Measurements from ENCODE around the gene L3HYPDH. TPM values are rescaled to one million over a fixed set of nuclear protein-coding genes. Genes with fewer than 3 reads are reported as not detected.
"Not testable (repeated sequence)": the region's sequence is repeated elsewhere in the genome, so short reads cannot be mapped to it uniquely, and the experiment has no call there.

L3HYPDH gene
- total RNA-seq, 1 donor from 2014 or later: 21.1 TPM

- DNase-seq (ENCODE audit: low read depth): no peak
- no peak for TF ChIP-seq CTCF (IDR thresholded peaks at IDR 0.05; ENCODE audit: insufficient read depth, low read length, poor library complexity, severe bottlenecking)
- Histone ChIP-seq H3K27me3 (ENCODE audit: control insufficient read depth, insufficient read depth, low read length) (no peaks in the 10 kb centered on the region), H3K36me3 (ENCODE audit: control insufficient read depth, insufficient read depth, low read length) (no peaks in the 10 kb centered on the region), H3K4me3 (ENCODE audit: low read depth, low read length) (no peak overlapping the region)
Observed at GRCh38 chr14:59451849-59452248, 32.4 kb downstream of the L3HYPDH start.

GRCh38 chr14:59450716-59451115 is 33.5 kb downstream of the L3HYPDH start:
- Histone ChIP-seq H3K36me3 (ENCODE audit: control insufficient read depth, insufficient read depth, low read length) (no peaks in the 10 kb centered on the region), H3K27me3 (ENCODE audit: control insufficient read depth, insufficient read depth, low read length) (no peaks in the 10 kb centered on the region), H3K4me3 (ENCODE audit: low read depth, low read length) (no peak overlapping the region)
- TF ChIP-seq CTCF (IDR thresholded peaks at IDR 0.05; ENCODE audit: insufficient read depth, low read length, poor library complexity, severe bottlenecking): no peak
- no peak for DNase-seq (ENCODE audit: low read depth)

GRCh38 chr14:59448673-59449072 is 35.5 kb downstream of the L3HYPDH start:
- DNase-seq (ENCODE audit: low read depth); H3K36me3 ChIP-seq (ENCODE audit: control insufficient read depth, insufficient read depth, low read length); H3K27me3 ChIP-seq (ENCODE audit: control insufficient read depth, insufficient read depth, low read length); H3K4me3 ChIP-seq (ENCODE audit: low read depth, low read length): not testable (repeated sequence)

- no peak for TF ChIP-seq CTCF (IDR thresholded peaks at IDR 0.05; ENCODE audit: insufficient read depth, low read length, poor library complexity, severe bottlenecking)
- no peak overlapping the region for H3K4me3 ChIP-seq (ENCODE audit: low read depth, low read length)
- DNase-seq (ENCODE audit: low read depth): no peak
- H3K36me3 ChIP-seq (ENCODE audit: control insufficient read depth, insufficient read depth, low read length): no peaks in the 10 kb centered on the region
- no peaks in the 10 kb centered on the region for H3K27me3 ChIP-seq (ENCODE audit: control insufficient read depth, insufficient read depth, low read length)
Observed at GRCh38 chr14:59439256-59439965, 44.8 kb downstream of the L3HYPDH start.

- Histone ChIP-seq H3K36me3 (ENCODE audit: control insufficient read depth, insufficient read depth, low read length) (no peaks in the 10 kb centered on the region), H3K27me3 (ENCODE audit: control insufficient read depth, insufficient read depth, low read length) (no peaks in the 10 kb centered on the region), H3K4me3 (ENCODE audit: low read depth, low read length) (no peak overlapping the region)
- DNase-seq (ENCODE audit: low read depth): no peak
- TF ChIP-seq CTCF (IDR thresholded peaks at IDR 0.05; ENCODE audit: insufficient read depth, low read length, poor library complexity, severe bottlenecking): no peak
Observed at GRCh38 chr14:59438195-59438647, 46.0 kb downstream of the L3HYPDH start.

GRCh38 chr14:59435987-59436386 is 48.2 kb downstream of the L3HYPDH start:
- TF ChIP-seq CTCF (IDR thresholded peaks at IDR 0.05; ENCODE audit: insufficient read depth, low read length, poor library complexity, severe bottlenecking): no peak
- H3K36me3 ChIP-seq (ENCODE audit: control insufficient read depth, insufficient read depth, low read length): no peaks in the 10 kb centered on the region
- H3K27me3 ChIP-seq (ENCODE audit: control insufficient read depth, insufficient read depth, low read length): no peaks in the 10 kb centered on the region
- no peak for DNase-seq (ENCODE audit: low read depth)
- H3K4me3 ChIP-seq (ENCODE audit: low read depth, low read length): no peak overlapping the region
